ENCODE results near the gene MYOG. TPM values are rescaled to one million over a fixed set of nuclear protein-coding genes. Genes with fewer than 3 reads are reported as not detected.

The MYOG gene
- total and polyA plus RNA-seq, 2 donors (not counting 1 experiment from before 2014, with no cell fraction given), result not detected

DNA sequence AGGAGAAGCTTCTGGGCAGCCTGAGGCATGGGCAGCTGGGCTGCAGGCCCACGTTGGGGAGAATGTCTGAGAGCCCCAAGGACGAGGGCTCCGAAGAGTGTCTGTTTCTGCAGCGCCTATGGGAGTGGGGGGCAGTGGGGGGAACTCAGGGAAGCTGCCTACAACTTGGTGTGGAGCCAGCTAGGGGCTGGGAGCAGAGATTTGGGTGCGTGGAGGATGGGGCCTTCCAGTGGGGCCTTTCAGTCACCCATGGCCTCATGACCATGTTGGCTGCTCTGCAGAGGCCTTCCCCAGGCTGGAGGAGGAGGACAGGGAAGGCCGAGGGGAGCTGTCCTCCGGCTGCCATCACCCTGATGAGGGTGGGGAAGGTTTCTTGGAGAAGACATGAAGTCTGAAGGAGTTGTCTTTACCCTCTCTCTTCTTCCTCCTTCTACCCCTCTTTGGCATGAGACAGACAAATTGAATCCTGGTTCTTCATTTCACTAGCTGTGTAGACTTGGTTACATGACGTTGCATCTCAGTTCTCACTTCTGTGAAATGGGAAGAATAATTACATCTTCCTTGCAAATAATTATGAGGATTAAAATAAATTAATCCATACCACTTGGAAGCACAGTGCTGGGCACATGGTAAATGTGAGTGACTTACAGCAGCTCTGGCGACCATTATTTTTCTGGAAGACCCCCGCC lies 51.2 kb downstream of the MYOG start:
- peaks cover 1% of the 10 kb centered on the region for H3K4me1 Mint-ChIP-seq
- no peaks in the 10 kb centered on the region for H3K36me3 ChIP-seq (replicated peaks in 1 of 2; ENCODE audit: control extremely low read depth in 1 of 2, control insufficient read depth in 1 of 2, extremely low read depth in 1 of 2, insufficient read depth in 2 of 2, low read length in 1 of 2)
- no peak overlapping the region for H3K27ac ChIP-seq (ENCODE audit: low read length in 2 of 2)
- H3K27me3 ChIP-seq (replicated peaks in 1 of 4; ENCODE audit: control extremely low read depth in 1 of 4, control insufficient read depth in 3 of 4, insufficient read depth in 4 of 4, low read length in 3 of 4), result peaks cover 0 to 13% (median 0%) of the 10 kb centered on the region in 4 experiments
- H3K9ac ChIP-seq (ENCODE audit: low read length), result no peak overlapping the region
- no peak overlapping the region for H3K4me3 ChIP-seq (ENCODE audit: control extremely low read depth in 1 of 5, extremely low read depth in 1 of 5, insufficient read depth in 1 of 5, low read depth in 2 of 5, low read length in 4 of 5)
- POLR2A ChIA-PET, result no interaction called here
- no peaks in the 10 kb centered on the region for H4K20me1 ChIP-seq (ENCODE audit: control insufficient read depth, insufficient read depth, low read length, poor library complexity, severe bottlenecking)
- no peaks in the 10 kb centered on the region for H3K9me3 ChIP-seq (ENCODE audit: control extremely low read depth in 1 of 3, control insufficient read depth in 2 of 3, insufficient read depth in 1 of 3, low read length in 2 of 3)
- no peak for ATAC-seq (ENCODE audit: low read depth)
- DNase-seq, result no peak
- H3K79me2 ChIP-seq (ENCODE audit: control insufficient read depth, insufficient read depth, low read length), result no peaks in the 10 kb centered on the region
- peaks cover 0 to 2% of the 10 kb centered on the region in 2 donors for H3K4me1 ChIP-seq (ENCODE audit: control insufficient read depth in 2 of 2, insufficient read depth in 2 of 2, low read length in 2 of 2)
- 93% methylated on average over 6 of the region's 10 CpGs for WGBS (ENCODE audit: insufficient coverage)
- TF ChIP-seq, protein P1, sequence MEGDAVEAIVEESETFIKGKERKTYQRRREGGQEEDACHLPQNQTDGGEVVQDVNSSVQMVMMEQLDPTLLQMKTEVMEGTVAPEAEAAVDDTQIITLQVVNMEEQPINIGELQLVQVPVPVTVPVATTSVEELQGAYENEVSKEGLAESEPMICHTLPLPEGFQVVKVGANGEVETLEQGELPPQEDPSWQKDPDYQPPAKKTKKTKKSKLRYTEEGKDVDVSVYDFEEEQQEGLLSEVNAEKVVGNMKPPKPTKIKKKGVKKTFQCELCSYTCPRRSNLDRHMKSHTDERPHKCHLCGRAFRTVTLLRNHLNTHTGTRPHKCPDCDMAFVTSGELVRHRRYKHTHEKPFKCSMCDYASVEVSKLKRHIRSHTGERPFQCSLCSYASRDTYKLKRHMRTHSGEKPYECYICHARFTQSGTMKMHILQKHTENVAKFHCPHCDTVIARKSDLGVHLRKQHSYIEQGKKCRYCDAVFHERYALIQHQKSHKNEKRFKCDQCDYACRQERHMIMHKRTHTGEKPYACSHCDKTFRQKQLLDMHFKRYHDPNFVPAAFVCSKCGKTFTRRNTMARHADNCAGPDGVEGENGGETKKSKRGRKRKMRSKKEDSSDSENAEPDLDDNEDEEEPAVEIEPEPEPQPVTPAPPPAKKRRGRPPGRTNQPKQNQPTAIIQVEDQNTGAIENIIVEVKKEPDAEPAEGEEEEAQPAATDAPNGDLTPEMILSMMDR (IDR thresholded peaks at IDR 0.05), result no peak
- TF ChIP-seq EZH2 (IDR thresholded peaks at IDR 0.05; ENCODE audit: borderline replicate concordance, insufficient read depth, low read depth, low read length, poor library complexity, severe bottlenecking), result no peak
- no peak overlapping the region for H3K27ac Mint-ChIP-seq
- H3K4me2 ChIP-seq (replicated peaks; ENCODE audit: low read depth, low read length, poor library complexity, severe bottlenecking), result no peak overlapping the region
- no peak overlapping the region for H3K4me3 Mint-ChIP-seq
- H3K9me3 Mint-ChIP-seq (ENCODE audit: insufficient read depth), result no peaks in the 10 kb centered on the region
- intact Hi-C loops (cut with micrococcal nuclease), result no loop called here
- CTCF ChIA-PET, result interaction anchor here (0.7 to 0.9 kb wide), 4 partner anchors 19 to 1213 kb away, joined by 3 to 4 read pairs (median 3); no protein-coding TSS in a partner anchor
- no peak overlapping the region for H2AFZ ChIP-seq (ENCODE audit: insufficient read depth, low read depth, low read length, poor library complexity, severe bottlenecking)
- H3K27me3 Mint-ChIP-seq, result peaks cover 12% of the 10 kb centered on the region

DNA sequence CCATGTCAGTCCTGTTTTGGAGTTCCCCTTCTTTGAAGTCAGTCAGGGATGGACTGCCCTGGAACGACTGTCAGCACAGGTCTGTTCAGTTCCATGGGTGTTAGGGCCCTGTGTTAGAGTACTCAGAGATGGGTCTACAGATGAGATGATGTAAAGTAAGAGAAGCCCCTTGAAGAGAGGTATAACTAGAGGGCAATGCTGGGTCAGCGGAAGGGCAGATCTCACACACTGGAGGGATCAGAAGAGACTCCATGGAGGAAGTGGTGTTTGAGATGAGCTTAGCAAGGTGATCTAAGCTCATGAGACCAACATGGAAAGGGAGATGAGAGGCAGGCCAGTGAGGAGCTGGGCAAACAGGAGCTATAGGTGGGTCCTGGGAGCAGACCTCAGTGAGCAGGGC lies 51.9 kb downstream of the MYOG start:
- H3K4me1 ChIP-seq (ENCODE audit: control insufficient read depth in 2 of 2, insufficient read depth in 2 of 2, low read length in 2 of 2), result peaks cover 0 to 2% of the 10 kb centered on the region in 2 donors
- H3K4me3 ChIP-seq (ENCODE audit: control extremely low read depth in 1 of 5, extremely low read depth in 1 of 5, insufficient read depth in 1 of 5, low read depth in 2 of 5, low read length in 4 of 5), result no peak overlapping the region
- ChIA-PET CTCF (interaction anchor here (0.7 to 0.9 kb wide), 3 partner anchors 20 to 1214 kb away, joined by 3 to 4 read pairs (median 3); no protein-coding TSS in a partner anchor), POLR2A (no interaction called here)
- H3K4me1 Mint-ChIP-seq, result no peaks in the 10 kb centered on the region
- no peak overlapping the region for H3K9ac ChIP-seq (ENCODE audit: low read length)
- WGBS (ENCODE audit: insufficient coverage), result 89% methylated on average over 2 of the region's 2 CpGs
- H3K36me3 ChIP-seq (replicated peaks in 1 of 2; ENCODE audit: control extremely low read depth in 1 of 2, control insufficient read depth in 1 of 2, extremely low read depth in 1 of 2, insufficient read depth in 2 of 2, low read length in 1 of 2), result no peaks in the 10 kb centered on the region
- ATAC-seq (ENCODE audit: low read depth) (no peak), DNase-seq (no peak)
- H3K9me3 Mint-ChIP-seq (ENCODE audit: insufficient read depth), result no peaks in the 10 kb centered on the region
- H3K27me3 Mint-ChIP-seq, result peaks cover 7% of the 10 kb centered on the region
- H3K27ac ChIP-seq (ENCODE audit: low read length in 2 of 2), result no peak overlapping the region
- H3K4me2 ChIP-seq (replicated peaks; ENCODE audit: low read depth, low read length, poor library complexity, severe bottlenecking), result no peak overlapping the region
- H3K27me3 ChIP-seq (replicated peaks in 1 of 4; ENCODE audit: control extremely low read depth in 1 of 4, control insufficient read depth in 3 of 4, insufficient read depth in 4 of 4, low read length in 3 of 4), result peaks cover 0 to 11% (median 0%) of the 10 kb centered on the region in 4 experiments
- no peak for TF ChIP-seq EZH2 (IDR thresholded peaks at IDR 0.05; ENCODE audit: borderline replicate concordance, insufficient read depth, low read depth, low read length, poor library complexity, severe bottlenecking)
- TF ChIP-seq, protein P1 (IDR thresholded peaks at IDR 0.05), result no peak
- H3K27ac Mint-ChIP-seq, result no peak overlapping the region
- no peaks in the 10 kb centered on the region for H4K20me1 ChIP-seq (ENCODE audit: control insufficient read depth, insufficient read depth, low read length, poor library complexity, severe bottlenecking)
- no peak overlapping the region for H3K4me3 Mint-ChIP-seq
- intact Hi-C loops (cut with micrococcal nuclease), result no loop called here
- no peaks in the 10 kb centered on the region for H3K9me3 ChIP-seq (ENCODE audit: control extremely low read depth in 1 of 3, control insufficient read depth in 2 of 3, insufficient read depth in 1 of 3, low read length in 2 of 3)
- no peaks in the 10 kb centered on the region for H3K79me2 ChIP-seq (ENCODE audit: control insufficient read depth, insufficient read depth, low read length)
- no peak overlapping the region for H2AFZ ChIP-seq (ENCODE audit: insufficient read depth, low read depth, low read length, poor library complexity, severe bottlenecking)
